Cardiac fibroblast (primary cell): ENCODE results near the gene BOC.
A peak's percentile ranks its signal among the peaks of the same experiment; 100 is the strongest.

ENCODE experiments used
- DNase-seq, 2 donors: peaks; one replicate each; pipeline versions ENCODE4 v3.0.0 to v3.0.0-alpha.2; 2010; ENCODE audit warnings: low read depth in 2 of 2
- H3K4me3 ChIP-seq, 2 donors: replicated peaks in 1 of 2; 1 replicate in 1 of 2; 2 replicates in 1 of 2; pipeline ENCODE4 v1.5.1; 2011; ENCODE audit warnings: low read depth in 2 of 2, low read length in 2 of 2, mild to moderate bottlenecking in 2 of 2, moderate library complexity in 1 of 2
- CTCF ChIP-seq: IDR thresholded peaks from one replicate; pipeline ENCODE4 v1.5.1; 2011; ENCODE audit warnings: low read depth, mild to moderate bottlenecking, low read length, inconsistent platforms

Gene BOC

GRCh38 chr3:113247068-113247467 is 35.7 kb downstream of the BOC start:
- no peak for DNase-seq
- TF ChIP-seq CTCF, result no peak
- H3K4me3 ChIP-seq, result no peak overlapping the region

- DNase-seq, result peak in 1 of 2 donors; percentile 38
- TF ChIP-seq CTCF, result no peak
- no peak overlapping the region for H3K4me3 ChIP-seq
Observed at GRCh38 chr3:113247675-113248458, 36.5 kb downstream of the BOC start.

- DNase-seq, result peak; percentile 59 to 83
Observed at GRCh38 chr3:113249111-113249510, 37.8 kb downstream of the BOC start.

GRCh38 chr3:113249601-113250000 is 38.2 kb downstream of the BOC start:
- DNase-seq, result no peak
- TF ChIP-seq CTCF, result no peak
- H3K4me3 ChIP-seq, result no peak overlapping the region

More at GRCh38 chr3:113249111-113249510, 37.8 kb downstream of the BOC start:
- no peak overlapping the region for H3K4me3 ChIP-seq
- no peak for TF ChIP-seq CTCF

GRCh38 chr3:113250566-113250965 is 39.2 kb downstream of the BOC start:
- no peak for DNase-seq
- no peak overlapping the region for H3K4me3 ChIP-seq
- no peak for TF ChIP-seq CTCF

GRCh38 chr3:113251817-113252216 is 40.5 kb downstream of the BOC start:
- no peak for TF ChIP-seq CTCF

GRCh38 chr3:113252553-113252952 is 41.2 kb downstream of the BOC start:
- H3K4me3 ChIP-seq, result no peak overlapping the region
- TF ChIP-seq CTCF, result no peak
- no peak for DNase-seq

More at GRCh38 chr3:113251817-113252216, 40.5 kb downstream of the BOC start:
- no peak overlapping the region for H3K4me3 ChIP-seq
- no peak for DNase-seq
